ENCODE results near the gene RBMS3. TPM values are rescaled to one million over a fixed set of nuclear protein-coding genes. Genes with fewer than 3 reads are reported as not detected.
"Not testable (repeated sequence)": the region's sequence is repeated elsewhere in the genome, so short reads cannot be mapped to it uniquely, and the experiment has no call there.

The RBMS3 gene
- total RNA-seq, 2 donors from 2014 or later = 31.7 to 45.1 TPM

DNA sequence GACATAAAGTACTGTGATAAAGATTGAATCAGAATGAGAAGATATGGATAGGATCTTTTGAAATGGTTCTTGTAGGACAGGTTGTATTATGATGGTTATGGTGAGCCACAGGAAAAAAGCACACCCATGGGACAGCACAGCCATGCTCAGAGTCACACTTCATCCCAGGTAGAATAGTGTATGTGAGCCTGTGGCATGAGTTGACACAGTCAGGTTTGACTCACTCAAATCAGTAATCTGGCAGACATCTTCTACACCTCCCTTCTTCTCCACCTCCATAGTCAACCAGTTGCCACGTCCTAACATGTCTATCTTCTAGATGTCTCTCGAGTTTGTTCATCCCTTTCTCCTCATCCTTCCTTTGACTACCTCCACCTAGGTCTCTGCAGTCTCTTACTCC is 176.0 kb downstream of the RBMS3 start:
- intact Hi-C loops (cut with DNase I) = no loop called here
- 96% methylated on average over 2 of the region's 2 CpGs for WGBS
- no peak for TF ChIP-seq POLR2AphosphoS5 (IDR thresholded peaks at IDR 0.05)
- TF ChIP-seq POLR2A (IDR thresholded peaks at IDR 0.05) = no peak
- TF ChIP-seq, protein P1, sequence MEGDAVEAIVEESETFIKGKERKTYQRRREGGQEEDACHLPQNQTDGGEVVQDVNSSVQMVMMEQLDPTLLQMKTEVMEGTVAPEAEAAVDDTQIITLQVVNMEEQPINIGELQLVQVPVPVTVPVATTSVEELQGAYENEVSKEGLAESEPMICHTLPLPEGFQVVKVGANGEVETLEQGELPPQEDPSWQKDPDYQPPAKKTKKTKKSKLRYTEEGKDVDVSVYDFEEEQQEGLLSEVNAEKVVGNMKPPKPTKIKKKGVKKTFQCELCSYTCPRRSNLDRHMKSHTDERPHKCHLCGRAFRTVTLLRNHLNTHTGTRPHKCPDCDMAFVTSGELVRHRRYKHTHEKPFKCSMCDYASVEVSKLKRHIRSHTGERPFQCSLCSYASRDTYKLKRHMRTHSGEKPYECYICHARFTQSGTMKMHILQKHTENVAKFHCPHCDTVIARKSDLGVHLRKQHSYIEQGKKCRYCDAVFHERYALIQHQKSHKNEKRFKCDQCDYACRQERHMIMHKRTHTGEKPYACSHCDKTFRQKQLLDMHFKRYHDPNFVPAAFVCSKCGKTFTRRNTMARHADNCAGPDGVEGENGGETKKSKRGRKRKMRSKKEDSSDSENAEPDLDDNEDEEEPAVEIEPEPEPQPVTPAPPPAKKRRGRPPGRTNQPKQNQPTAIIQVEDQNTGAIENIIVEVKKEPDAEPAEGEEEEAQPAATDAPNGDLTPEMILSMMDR (IDR thresholded peaks at IDR 0.05) = no peak

GRCh38 chr3:29463304-29463703 is 182.4 kb downstream of the RBMS3 start:
- intact Hi-C loops (cut with DNase I) = no loop called here
- H3K4me1 ChIP-seq (replicated peaks) = no peaks in the 10 kb centered on the region
- no peak overlapping the region for H3K4me3 ChIP-seq
- no peak overlapping the region for H3K27ac ChIP-seq
- DNase-seq (ENCODE audit: low spot score) = no peak
- TF ChIP-seq POLR2A (IDR thresholded peaks at IDR 0.05) (no peak), POLR2AphosphoS5 (IDR thresholded peaks at IDR 0.05) (no peak)
- TF ChIP-seq, protein P1 (IDR thresholded peaks at IDR 0.05) = no peak
- H3K27me3 ChIP-seq (replicated peaks; ENCODE audit: insufficient read depth) = no peaks in the 10 kb centered on the region
- H3K36me3 ChIP-seq = no peaks in the 10 kb centered on the region
- WGBS = 97% methylated on average over 3 of the region's 3 CpGs
- H3K9me3 ChIP-seq = no peaks in the 10 kb centered on the region

More for the DNA sequence above, 176.0 kb downstream of the RBMS3 start:
- no peak overlapping the region for H3K4me3 ChIP-seq
- no peaks in the 10 kb centered on the region for H3K9me3 ChIP-seq
- no peak for DNase-seq (ENCODE audit: low spot score)
- H3K36me3 ChIP-seq = no peaks in the 10 kb centered on the region
- no peaks in the 10 kb centered on the region for H3K27me3 ChIP-seq (replicated peaks; ENCODE audit: insufficient read depth)
- H3K4me1 ChIP-seq (replicated peaks) = no peaks in the 10 kb centered on the region
- H3K27ac ChIP-seq = no peak overlapping the region

DNA sequence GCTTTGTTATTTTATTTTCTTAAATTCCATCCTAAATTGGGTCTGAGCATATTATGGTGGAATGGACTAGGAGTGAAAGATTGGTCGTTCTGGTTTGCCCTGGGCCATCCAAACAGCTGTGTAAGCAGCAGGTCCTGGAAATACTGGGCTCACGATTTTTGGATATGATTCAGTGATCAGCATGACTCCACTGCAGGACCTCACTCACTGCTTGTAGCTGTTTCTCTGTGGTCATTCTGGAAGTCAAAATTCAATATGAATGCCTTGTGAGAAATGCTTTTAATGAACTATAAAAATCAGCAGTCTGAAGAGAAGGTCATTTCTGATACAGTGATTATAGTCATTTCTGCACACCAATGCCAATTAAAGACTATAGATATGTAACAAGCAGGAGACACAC is 185.0 kb downstream of the RBMS3 start:
- TF ChIP-seq, protein P1 (IDR thresholded peaks at IDR 0.05) = no peak
- TF ChIP-seq POLR2AphosphoS5 (IDR thresholded peaks at IDR 0.05) = no peak
- TF ChIP-seq POLR2A (IDR thresholded peaks at IDR 0.05) = no peak
- Histone ChIP-seq H3K4me3 (no peak overlapping the region), H3K27me3 (replicated peaks; ENCODE audit: insufficient read depth) (no peaks in the 10 kb centered on the region), H3K9me3 (no peaks in the 10 kb centered on the region), H3K27ac (no peak overlapping the region), H3K36me3 (no peaks in the 10 kb centered on the region), H3K4me1 (replicated peaks) (no peaks in the 10 kb centered on the region)
- 31% methylated on average over 2 of the region's 2 CpGs for WGBS
- intact Hi-C loops (cut with DNase I) = no loop called here
- no peak for DNase-seq (ENCODE audit: low spot score)

- Histone ChIP-seq H3K27ac (no peak overlapping the region), H3K4me3 (no peak overlapping the region), H3K27me3 (replicated peaks; ENCODE audit: insufficient read depth) (no peaks in the 10 kb centered on the region), H3K36me3 (no peaks in the 10 kb centered on the region), H3K4me1 (replicated peaks) (no peaks in the 10 kb centered on the region), H3K9me3 (no peaks in the 10 kb centered on the region)
- no peak for DNase-seq (ENCODE audit: low spot score)
- TF ChIP-seq, protein P1 (IDR thresholded peaks at IDR 0.05) = no peak
- no peak for TF ChIP-seq POLR2AphosphoS5 (IDR thresholded peaks at IDR 0.05)
- TF ChIP-seq POLR2A (IDR thresholded peaks at IDR 0.05) = no peak
- 39% methylated on average over 2 of the region's 2 CpGs for WGBS
- intact Hi-C loops (cut with DNase I) = no loop called here
These were observed 185.6 kb downstream of the RBMS3 start for GRCh38 chr3:29466442-29466841.

GRCh38 chr3:29468187-29468586 is 187.3 kb downstream of the RBMS3 start:
- Histone ChIP-seq H3K4me3 (no peak overlapping the region), H3K27ac (no peak overlapping the region), H3K27me3 (replicated peaks; ENCODE audit: insufficient read depth) (no peaks in the 10 kb centered on the region), H3K9me3 (no peaks in the 10 kb centered on the region), H3K4me1 (replicated peaks) (no peaks in the 10 kb centered on the region), H3K36me3 (no peaks in the 10 kb centered on the region)
- 94% methylated on average over 4 of the region's 4 CpGs for WGBS
- intact Hi-C loops (cut with DNase I) = no loop called here
- DNase-seq (ENCODE audit: low spot score) = no peak
- TF ChIP-seq POLR2AphosphoS5 (IDR thresholded peaks at IDR 0.05) (no peak), POLR2A (IDR thresholded peaks at IDR 0.05) (no peak)
- TF ChIP-seq, protein P1 (IDR thresholded peaks at IDR 0.05) = no peak

DNA sequence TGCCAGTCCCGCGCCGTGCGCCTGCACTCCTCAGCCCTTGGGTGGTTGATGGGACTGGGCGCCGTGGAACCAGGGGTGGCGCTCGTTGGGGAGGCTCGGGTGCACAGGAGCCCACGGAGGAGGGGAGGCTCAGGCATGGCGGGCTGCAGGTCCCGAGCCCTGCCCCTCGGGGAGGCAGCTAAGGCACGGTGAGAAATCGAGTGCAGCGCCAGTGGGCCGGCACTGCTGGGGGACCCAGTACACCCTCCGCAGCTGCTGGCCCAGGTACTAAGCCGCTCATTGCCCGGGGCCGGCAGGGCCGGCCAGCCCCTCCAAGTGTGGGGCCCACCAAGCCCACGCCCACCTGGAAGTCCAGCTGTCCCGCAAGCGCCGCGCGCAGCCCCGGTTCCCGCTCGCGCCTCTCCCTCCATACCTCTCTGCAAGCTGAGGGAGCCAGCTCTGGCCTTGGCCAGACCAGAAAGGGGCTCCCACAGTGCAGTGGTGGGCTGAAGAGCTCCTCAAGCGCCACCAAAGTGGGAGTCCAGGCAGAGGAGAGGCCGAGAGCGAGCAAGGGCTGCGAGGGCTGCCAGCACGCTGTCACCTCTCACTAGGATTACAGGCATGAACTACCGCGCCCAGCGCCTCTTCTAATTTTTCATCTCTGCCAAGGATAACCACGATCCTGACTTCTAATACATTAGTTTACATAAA is 192.8 kb downstream of the RBMS3 start:
- H3K4me1 ChIP-seq (replicated peaks); H3K27me3 ChIP-seq (replicated peaks; ENCODE audit: insufficient read depth); intact Hi-C loops (cut with DNase I); H3K9me3 ChIP-seq; DNase-seq (ENCODE audit: low spot score); H3K27ac ChIP-seq; H3K4me3 ChIP-seq; H3K36me3 ChIP-seq: not testable (repeated sequence)
- 90% methylated on average over 39 of the region's 41 CpGs for WGBS
